OCI-LY7 (cell line): ENCODE results near the gene TNKS2.

Experiments used
- EZH2phosphoT487 ChIP-seq: fragments of 200-600 bp; sonication (generic); IDR thresholded peaks from 2 replicates; pipeline ENCODE4 v1.6.1; 2018; ENCODE audit warnings: low read depth, borderline replicate concordance, mild to moderate bottlenecking, mixed run types, antibody characterized with exemption, low read length, moderate library complexity, mixed read lengths
- TF ChIP-seq, protein P1 (sequence below): fragments of 200-600 bp; sonication (generic); conservative IDR thresholded peaks from 2 replicates; pipeline ENCODE4 v1.5.1; 2014; ENCODE audit warnings: mild to moderate bottlenecking, antibody characterized with exemption, low read length, moderate library complexity, mixed read lengths

DNA sequence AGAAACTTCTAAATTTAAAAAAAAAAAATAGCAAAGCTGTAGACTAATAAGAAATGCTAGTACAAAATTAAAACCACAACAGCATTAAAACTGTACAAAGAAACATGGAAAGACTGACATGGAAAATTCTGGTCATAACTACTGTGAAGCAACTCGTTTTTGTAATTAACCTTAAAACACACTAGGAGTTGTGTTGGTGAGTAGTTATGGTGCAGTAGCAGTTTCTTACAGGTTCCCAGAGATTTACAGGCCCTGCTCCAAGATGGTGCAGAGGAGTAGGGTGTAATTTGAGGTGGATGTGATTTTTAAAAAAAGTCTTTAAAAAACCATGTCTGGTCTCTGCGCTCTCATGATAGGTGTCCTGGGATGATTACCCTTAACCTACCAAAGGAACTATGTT, 31.0 kb downstream of the TNKS2 start:
- TF ChIP-seq, protein P1, sequence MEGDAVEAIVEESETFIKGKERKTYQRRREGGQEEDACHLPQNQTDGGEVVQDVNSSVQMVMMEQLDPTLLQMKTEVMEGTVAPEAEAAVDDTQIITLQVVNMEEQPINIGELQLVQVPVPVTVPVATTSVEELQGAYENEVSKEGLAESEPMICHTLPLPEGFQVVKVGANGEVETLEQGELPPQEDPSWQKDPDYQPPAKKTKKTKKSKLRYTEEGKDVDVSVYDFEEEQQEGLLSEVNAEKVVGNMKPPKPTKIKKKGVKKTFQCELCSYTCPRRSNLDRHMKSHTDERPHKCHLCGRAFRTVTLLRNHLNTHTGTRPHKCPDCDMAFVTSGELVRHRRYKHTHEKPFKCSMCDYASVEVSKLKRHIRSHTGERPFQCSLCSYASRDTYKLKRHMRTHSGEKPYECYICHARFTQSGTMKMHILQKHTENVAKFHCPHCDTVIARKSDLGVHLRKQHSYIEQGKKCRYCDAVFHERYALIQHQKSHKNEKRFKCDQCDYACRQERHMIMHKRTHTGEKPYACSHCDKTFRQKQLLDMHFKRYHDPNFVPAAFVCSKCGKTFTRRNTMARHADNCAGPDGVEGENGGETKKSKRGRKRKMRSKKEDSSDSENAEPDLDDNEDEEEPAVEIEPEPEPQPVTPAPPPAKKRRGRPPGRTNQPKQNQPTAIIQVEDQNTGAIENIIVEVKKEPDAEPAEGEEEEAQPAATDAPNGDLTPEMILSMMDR: no peak
- TF ChIP-seq EZH2phosphoT487: no peak
